HG03439 (cell line): ENCODE measurements around the gene ANKS1B.
"Not testable (repeated sequence)": the region's sequence is repeated elsewhere in the genome, so short reads cannot be mapped to it uniquely, and the experiment has no call there.

Experiments used
- ATAC-seq: cut with Tn5 transposase; IDR thresholded peaks from one replicate; pipeline ENCODE4 v1.9.1; 2021; ENCODE audit warnings: mild to moderate bottlenecking, moderate library complexity; ENCODE audit not compliant: unreplicated experiment

ANKS1B gene

GRCh38 chr12:99879439-99879838 lies 105.3 kb downstream of the ANKS1B start:
- ATAC-seq = no peak

GRCh38 chr12:99875081-99875480 lies 109.7 kb downstream of the ANKS1B start:
- ATAC-seq = no peak

DNA sequence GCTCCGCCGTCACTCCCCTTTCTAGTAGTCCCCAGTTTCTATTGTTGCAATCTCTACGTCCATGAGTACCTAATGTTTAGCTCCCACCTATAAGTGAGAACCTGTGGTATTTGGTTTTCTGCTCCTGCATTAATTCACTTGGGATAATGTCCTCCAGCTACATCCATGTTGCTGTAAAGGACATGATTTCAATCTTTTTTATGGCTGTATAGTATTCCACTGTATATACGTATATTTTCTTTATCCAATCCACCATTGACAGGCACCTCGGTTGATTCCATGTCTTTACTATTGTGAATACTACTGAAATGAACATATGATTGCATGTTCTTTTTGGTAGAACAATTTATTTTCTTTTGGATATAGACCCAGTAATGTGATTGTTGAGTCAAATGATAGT lies 114.7 kb downstream of the ANKS1B start:
- ATAC-seq = no peak

- ATAC-seq = no peak
These were observed 123.0 kb downstream of the ANKS1B start for GRCh38 chr12:99861731-99862130.

- no peak for ATAC-seq
These were observed 125.6 kb downstream of the ANKS1B start for GRCh38 chr12:99859126-99859525.

GRCh38 chr12:99852666-99853065 lies 132.1 kb downstream of the ANKS1B start:
- ATAC-seq = no peak

GRCh38 chr12:99847936-99848335 lies 136.8 kb downstream of the ANKS1B start:
- ATAC-seq = no peak

- no peak for ATAC-seq
These were observed 150.0 kb downstream of the ANKS1B start for GRCh38 chr12:99834710-99835109.

DNA sequence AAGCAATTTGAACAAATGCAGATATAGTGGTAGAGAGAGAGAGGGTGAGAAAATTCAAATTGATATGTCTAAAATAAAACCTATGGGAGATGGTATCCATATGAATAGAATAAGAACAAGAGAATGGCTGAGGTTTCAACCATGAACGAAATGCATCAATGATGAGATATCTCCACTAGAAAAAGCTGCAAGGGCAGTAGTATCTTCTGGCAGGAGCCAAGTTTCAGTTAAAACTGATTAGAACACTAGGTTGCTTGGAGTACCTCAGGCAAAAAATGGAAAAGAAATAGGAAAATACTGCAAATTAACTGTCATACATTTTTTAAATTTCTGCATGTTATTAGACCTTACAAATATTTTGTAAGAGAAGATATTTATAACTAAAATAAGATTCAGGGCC lies 151.3 kb downstream of the ANKS1B start:
- no peak for ATAC-seq

- ATAC-seq = no peak
These were observed 159.7 kb downstream of the ANKS1B start for GRCh38 chr12:99824900-99825542.

GRCh38 chr12:99822273-99822672 lies 162.5 kb downstream of the ANKS1B start:
- no peak for ATAC-seq

DNA sequence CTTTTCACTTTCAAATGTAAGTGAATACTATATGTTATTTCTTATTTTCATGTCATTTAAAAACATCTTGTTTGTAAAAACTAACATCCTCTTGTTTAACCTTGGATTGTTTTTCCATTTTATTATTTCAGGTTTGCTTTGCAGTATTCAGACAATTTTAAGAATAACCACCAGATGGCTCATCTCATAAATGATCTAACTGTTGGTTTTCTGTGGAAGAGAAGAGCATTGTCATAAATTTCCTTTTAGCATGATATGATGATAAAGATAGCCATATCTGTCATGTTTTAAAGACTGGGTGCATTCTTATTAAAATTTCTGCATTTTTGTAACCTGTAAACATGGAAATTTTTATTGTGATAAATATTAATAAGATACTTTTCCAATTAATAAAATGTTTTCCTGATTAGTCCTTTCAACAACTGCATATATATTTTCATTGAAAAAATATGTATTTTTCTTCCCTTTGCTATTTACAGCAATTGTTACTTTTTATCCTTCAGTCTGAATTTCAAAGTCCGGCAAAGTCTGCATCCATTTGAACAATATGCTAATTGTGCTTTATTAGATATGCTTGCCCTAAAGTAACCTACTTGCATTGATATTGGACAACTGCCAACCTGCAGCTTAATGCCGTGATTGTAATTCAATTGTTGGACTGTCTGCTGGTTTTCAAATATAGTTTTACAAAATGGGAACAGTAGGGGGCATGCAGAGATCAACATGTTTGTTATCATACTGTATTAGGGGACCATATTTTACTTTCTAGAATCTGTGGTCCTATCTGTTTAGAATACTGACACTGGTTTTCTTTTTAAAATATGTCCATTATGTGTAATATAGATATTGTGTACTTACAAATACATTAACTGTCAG lies 173.8 kb downstream of the ANKS1B start:
- ATAC-seq = no peak

DNA sequence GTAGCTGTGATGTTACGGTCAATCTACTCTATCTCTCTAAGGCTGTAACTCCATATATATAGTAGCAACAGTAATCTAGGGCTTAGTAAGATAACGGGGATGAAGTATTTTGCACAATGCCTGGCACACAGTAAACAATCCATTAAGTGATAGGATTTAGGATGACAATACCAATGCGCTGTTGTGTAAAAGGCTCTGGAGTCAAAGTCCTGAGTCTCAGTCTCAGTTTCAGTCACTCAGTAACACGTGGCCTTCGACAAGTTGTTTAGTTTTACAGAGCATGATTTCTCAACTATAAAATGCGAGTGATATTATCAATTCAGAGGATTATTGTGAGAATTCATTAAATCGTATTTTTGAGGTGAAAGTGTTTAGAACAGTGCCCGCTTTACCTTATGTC lies 174.8 kb downstream of the ANKS1B start:
- no peak for ATAC-seq

- ATAC-seq = no peak
These were observed 178.4 kb downstream of the ANKS1B start for GRCh38 chr12:99806304-99806703.

GRCh38 chr12:99804715-99805114 lies 180.0 kb downstream of the ANKS1B start:
- ATAC-seq = no peak

- no peak for ATAC-seq
These were observed 184.1 kb downstream of the ANKS1B start for GRCh38 chr12:99800605-99801004.

DNA sequence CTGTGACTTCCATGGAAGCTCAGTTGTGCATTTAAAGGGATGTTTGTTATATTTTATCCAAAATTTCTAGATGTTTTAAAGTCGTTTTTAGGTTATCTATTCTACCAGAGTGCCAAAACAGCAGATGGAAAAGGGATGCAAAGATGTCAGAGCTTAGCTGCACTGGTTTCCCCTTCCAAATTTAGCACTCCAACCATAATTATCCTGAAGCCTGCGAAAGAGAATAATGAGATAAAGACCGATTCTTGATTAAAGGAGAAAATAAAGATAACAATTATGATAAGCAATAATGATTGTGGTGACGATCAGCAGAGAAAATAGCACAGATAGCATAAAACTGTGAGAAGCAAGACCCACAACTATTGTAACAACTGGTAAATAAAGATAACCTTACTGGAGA lies 186.8 kb downstream of the ANKS1B start:
- ATAC-seq = not testable (repeated sequence)

DNA sequence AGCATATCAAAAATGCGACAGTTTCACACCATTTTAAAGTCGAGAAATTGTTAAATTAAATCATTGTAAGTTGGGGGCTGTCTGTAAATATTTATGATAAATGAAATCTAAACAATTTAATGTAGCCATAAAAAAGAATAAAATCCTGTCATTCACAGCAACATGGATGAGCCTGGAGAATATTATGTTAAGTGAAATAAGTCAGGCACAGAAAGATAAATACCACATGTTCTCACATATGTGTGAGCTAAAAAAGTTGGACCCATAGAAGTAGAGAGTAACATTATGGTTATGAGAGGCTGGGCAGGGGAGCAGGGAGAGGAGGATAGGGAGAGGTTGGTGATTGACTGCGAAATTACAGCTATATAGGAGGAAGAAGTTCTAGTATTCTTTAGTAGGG lies 201.3 kb downstream of the ANKS1B start:
- no peak for ATAC-seq

GRCh38 chr12:99772274-99772673 lies 212.5 kb downstream of the ANKS1B start:
- no peak for ATAC-seq

DNA sequence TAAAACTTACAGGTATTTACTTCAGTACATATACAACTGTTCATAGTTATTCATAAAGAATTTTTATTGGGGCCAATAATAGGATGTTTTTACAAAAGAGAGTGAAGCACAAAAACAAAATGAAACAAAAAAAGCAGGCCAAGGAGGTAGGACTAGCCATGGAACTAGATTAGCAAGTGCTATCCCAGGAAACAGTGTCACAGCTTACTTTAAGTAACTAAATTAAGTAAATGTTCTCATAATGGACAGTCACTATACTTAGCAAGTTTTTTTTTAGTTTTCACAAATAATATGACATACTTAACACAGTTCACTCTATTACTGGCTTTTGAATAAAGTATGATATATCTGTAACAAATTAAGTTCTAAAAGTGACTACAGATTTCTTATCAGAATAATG lies 213.1 kb downstream of the ANKS1B start:
- no peak for ATAC-seq

DNA sequence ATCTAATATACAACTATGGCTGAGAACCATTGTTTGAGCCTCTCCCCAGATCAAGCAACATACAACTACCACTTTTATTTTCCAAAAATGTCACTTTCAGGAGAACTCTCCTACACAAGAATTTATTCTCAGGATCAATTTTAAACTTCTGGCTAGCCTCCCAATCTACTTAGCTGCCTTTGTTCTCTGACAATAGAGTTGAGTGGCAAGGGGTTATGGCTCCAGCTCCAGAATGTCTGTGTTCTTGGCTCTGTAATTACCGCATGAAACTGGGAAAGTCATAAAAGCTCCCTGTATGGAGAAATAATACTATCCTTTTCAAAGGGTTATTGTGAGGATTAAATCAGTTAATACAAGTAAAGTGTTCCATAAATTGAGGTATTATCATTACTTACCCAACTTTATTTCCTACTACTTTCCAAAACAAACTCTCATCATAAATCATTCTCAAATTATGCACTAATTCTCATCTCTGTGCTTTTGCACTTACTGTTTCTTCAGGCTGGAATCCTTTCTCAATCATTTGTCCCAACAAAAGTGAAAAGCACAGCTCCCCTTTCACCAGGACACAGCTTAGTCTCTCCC lies 215.2 kb downstream of the ANKS1B start:
- ATAC-seq = no peak

DNA sequence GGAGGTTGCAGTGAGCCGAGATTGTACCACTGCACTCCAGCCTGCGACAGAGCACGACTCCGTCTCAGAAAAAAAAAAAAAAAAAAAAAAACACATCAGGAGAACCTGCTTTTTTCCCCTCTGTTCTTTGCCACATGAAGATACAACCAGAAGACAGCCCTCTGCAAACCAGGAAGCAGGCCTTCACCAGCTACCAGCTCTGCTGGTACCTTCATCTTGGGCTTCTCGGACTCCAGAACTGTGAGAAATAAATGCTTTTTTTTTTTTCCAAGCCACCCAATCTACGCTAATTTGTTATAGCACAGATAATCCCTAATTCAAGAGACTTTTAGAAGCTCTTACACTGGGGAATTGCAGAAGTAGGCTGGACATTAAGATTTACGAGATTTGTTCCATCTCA lies 216.0 kb downstream of the ANKS1B start:
- ATAC-seq = no peak
